ENCODE measurements around the gene HMG20B.
A peak's percentile ranks its signal among the peaks of the same experiment; 100 is the strongest.

HMG20B gene

GRCh38 chr19:3606174-3606689 lies 33.5 kb downstream of the HMG20B start:
- no peak overlapping the region for H2BK5ac ChIP-seq (ENCODE audit: low read depth, low read length, poor library complexity, severe bottlenecking)
- H2BK120ac ChIP-seq (ENCODE audit: low read depth, low read length) = peak overlapping the region; percentile 77
- peak overlapping the region; percentile 83 to 86 for H3K4me3 ChIP-seq (ENCODE audit: insufficient read depth in 1 of 2, low read depth in 1 of 2, low read length in 2 of 2)
- H3K4me2 ChIP-seq (ENCODE audit: low read length, poor library complexity, severe bottlenecking) = peak overlapping the region; percentile 93
- H2AK5ac ChIP-seq (ENCODE audit: low read length, severe bottlenecking) = no peak overlapping the region
- H3K27ac ChIP-seq (ENCODE audit: low read length, poor library complexity, severe bottlenecking) = no peak overlapping the region
- H3K14ac ChIP-seq (ENCODE audit: low read length in 2 of 2) = peak overlapping the region in 1 of 2 experiments; percentile 93
- no peak overlapping the region for H4K91ac ChIP-seq (ENCODE audit: low read length)
- H3K9ac ChIP-seq (ENCODE audit: low read length) = peak overlapping the region; percentile 82
- WGBS = 35% methylated on average over 23 of the region's 35 CpGs
- H2BK15ac ChIP-seq (ENCODE audit: low read depth, poor library complexity, severe bottlenecking) = peak overlapping the region; percentile 76
- peak overlapping the region in 1 of 2 experiments; percentile 92 for H3K18ac ChIP-seq (ENCODE audit: low read depth in 1 of 2, low read length in 2 of 2)
- H2AFZ ChIP-seq (ENCODE audit: low read depth, low read length) = peak overlapping the region; percentile 66
- H2BK12ac ChIP-seq (ENCODE audit: low read length in 2 of 2) = peak overlapping the region in 1 of 2 experiments; percentile 40
- peak overlapping the region in 1 of 2 experiments; percentile 86 for H3K23ac ChIP-seq (ENCODE audit: low read length in 2 of 2)
- H3K4me1 ChIP-seq (ENCODE audit: control insufficient read depth, insufficient read depth, low read depth, low read length) = peaks cover 53% of the 10 kb centered on the region
- H3K9me3 ChIP-seq (ENCODE audit: control insufficient read depth, low read length) = no peaks in the 10 kb centered on the region
- H3K27me3 ChIP-seq (ENCODE audit: control insufficient read depth in 1 of 2, insufficient read depth in 1 of 2, low read length in 2 of 2) = no peaks in the 10 kb centered on the region
- H3K36me3 ChIP-seq (ENCODE audit: control insufficient read depth in 1 of 2, insufficient read depth in 2 of 2, low read depth in 1 of 2, low read length in 2 of 2) = peaks cover 6 to 31% of the 10 kb centered on the region in 2 experiments
- H3K79me1 ChIP-seq (replicated peaks; ENCODE audit: low read length, poor library complexity, severe bottlenecking) = peaks cover 31% of the 10 kb centered on the region
- H4K8ac ChIP-seq (ENCODE audit: low read length) = peak overlapping the region; percentile 96
- H3K4ac ChIP-seq (ENCODE audit: low read depth in 1 of 2, low read length in 2 of 2) = peak overlapping the region; percentile 4 to 21
- DNase-seq = no peak

GRCh38 chr19:3606690-3607289 lies 34.0 kb downstream of the HMG20B start, which contains the start of gene TBXA2R:
TSS of gene TBXA2R (minus strand) at chr19:3606875. CDS start at chr19:3600634, 6,241 bp downstream.
- Histone ChIP-seq H3K27me3 (ENCODE audit: control insufficient read depth in 1 of 2, insufficient read depth in 1 of 2, low read length in 2 of 2) (no peaks in the 10 kb centered on the region), H2BK12ac (ENCODE audit: low read length in 2 of 2) (peak within 1 kb of the TSS; percentile 41 to 42), H2AK5ac (ENCODE audit: low read length, severe bottlenecking) (peak within 1 kb of the TSS; percentile 32), H3K9me3 (ENCODE audit: control insufficient read depth, low read length) (no peaks in the 10 kb centered on the region), H3K4ac (ENCODE audit: low read depth in 1 of 2, low read length in 2 of 2) (peak within 1 kb of the TSS; percentile 69 to 88), H2AFZ (ENCODE audit: low read depth, low read length) (peak within 1 kb of the TSS; percentile 66), H3K18ac (ENCODE audit: low read depth in 1 of 2, low read length in 2 of 2) (peak within 1 kb of the TSS; percentile 86 to 92), H4K8ac (ENCODE audit: low read length) (peak within 1 kb of the TSS; percentile 96), H3K36me3 (ENCODE audit: control insufficient read depth in 1 of 2, insufficient read depth in 2 of 2, low read depth in 1 of 2, low read length in 2 of 2) (peaks cover 12 to 36% of the 10 kb centered on the region in 2 experiments), H2BK120ac (ENCODE audit: low read depth, low read length) (peak within 1 kb of the TSS; percentile 77), H3K9ac (ENCODE audit: low read length) (peak within 1 kb of the TSS; percentile 82), H2BK15ac (ENCODE audit: low read depth, poor library complexity, severe bottlenecking) (peak within 1 kb of the TSS; percentile 88), H4K91ac (ENCODE audit: low read length) (peak within 1 kb of the TSS; percentile 94), H2BK5ac (ENCODE audit: low read depth, low read length, poor library complexity, severe bottlenecking) (peak within 1 kb of the TSS; percentile 35), H3K4me3 (ENCODE audit: insufficient read depth in 1 of 2, low read depth in 1 of 2, low read length in 2 of 2) (peak within 1 kb of the TSS; percentile 83 to 86), H3K4me2 (ENCODE audit: low read length, poor library complexity, severe bottlenecking) (peak within 1 kb of the TSS; percentile 93), H3K23ac (ENCODE audit: low read length in 2 of 2) (peak within 1 kb of the TSS in 1 of 2 experiments; percentile 86), H3K79me1 (replicated peaks; ENCODE audit: low read length, poor library complexity, severe bottlenecking) (peaks cover 32% of the 10 kb centered on the region), H3K4me1 (ENCODE audit: control insufficient read depth, insufficient read depth, low read depth, low read length) (peaks cover 53% of the 10 kb centered on the region), H3K14ac (ENCODE audit: low read length in 2 of 2) (peak within 1 kb of the TSS in 1 of 2 experiments; percentile 93), H3K27ac (ENCODE audit: low read length, poor library complexity, severe bottlenecking) (peak within 1 kb of the TSS; percentile 76)
- DNase-seq = peak; percentile 75
- WGBS = 4% methylated on average over 41 of the region's 46 CpGs

- Histone ChIP-seq H3K18ac (ENCODE audit: low read depth in 1 of 2, low read length in 2 of 2) (peak overlapping the region; percentile 64 to 79), H3K23ac (ENCODE audit: low read length in 2 of 2) (no peak overlapping the region), H3K4ac (ENCODE audit: low read depth in 1 of 2, low read length in 2 of 2) (peak overlapping the region; percentile 69 to 88)
Measured at GRCh38 chr19:3607303-3608078, 34.7 kb downstream of the HMG20B start.

More at GRCh38 chr19:3607303-3608078, 34.7 kb downstream of the HMG20B start:
- Histone ChIP-seq H4K8ac (ENCODE audit: low read length) (peak overlapping the region; percentile 96), H4K91ac (ENCODE audit: low read length) (peak overlapping the region; percentile 90), H2AFZ (ENCODE audit: low read depth, low read length) (peak overlapping the region; percentile 11), H3K27me3 (ENCODE audit: control insufficient read depth in 1 of 2, insufficient read depth in 1 of 2, low read length in 2 of 2) (no peaks in the 10 kb centered on the region), H3K27ac (ENCODE audit: low read length, poor library complexity, severe bottlenecking) (peak overlapping the region; percentile 76), H2BK15ac (ENCODE audit: low read depth, poor library complexity, severe bottlenecking) (peak overlapping the region; percentile 88), H3K9ac (ENCODE audit: low read length) (peak overlapping the region; percentile 82), H3K4me1 (ENCODE audit: control insufficient read depth, insufficient read depth, low read depth, low read length) (peaks cover 53% of the 10 kb centered on the region), H3K4me3 (ENCODE audit: insufficient read depth in 1 of 2, low read depth in 1 of 2, low read length in 2 of 2) (peak overlapping the region; percentile 83 to 86), H3K4me2 (ENCODE audit: low read length, poor library complexity, severe bottlenecking) (peak overlapping the region; percentile 93), H2AK5ac (ENCODE audit: low read length, severe bottlenecking) (peak overlapping the region; percentile 32), H3K36me3 (ENCODE audit: control insufficient read depth in 1 of 2, insufficient read depth in 2 of 2, low read depth in 1 of 2, low read length in 2 of 2) (peaks cover 17 to 40% of the 10 kb centered on the region in 2 experiments), H3K79me1 (replicated peaks; ENCODE audit: low read length, poor library complexity, severe bottlenecking) (peaks cover 29% of the 10 kb centered on the region), H2BK12ac (ENCODE audit: low read length in 2 of 2) (peak overlapping the region; percentile 41 to 42), H3K9me3 (ENCODE audit: control insufficient read depth, low read length) (no peaks in the 10 kb centered on the region), H2BK5ac (ENCODE audit: low read depth, low read length, poor library complexity, severe bottlenecking) (peak overlapping the region; percentile 0), H3K14ac (ENCODE audit: low read length in 2 of 2) (no peak overlapping the region), H2BK120ac (ENCODE audit: low read depth, low read length) (peak overlapping the region; percentile 59)
- 16% methylated on average over 22 of the region's 22 CpGs for WGBS
- DNase-seq = peak; percentile 45

All from mesenchymal stem cell (in vitro differentiated cells and primary cell).